H1 (cell line): ENCODE measurements around the gene RASGEF1C. TPM values are rescaled to one million over a fixed set of nuclear protein-coding genes. Genes with fewer than 3 reads are reported as not detected.

Experiments used
- CTCF ChIA-PET: fragments of 300-600 bp; sonication (Branson Sonifier 250); formaldehyde crosslinking; loops from one replicate; lab custom pipeline; 2021; ENCODE audit not compliant: partially characterized antibody; lab: Charles Lee
- POLR2A ChIA-PET: fragments of 300-600 bp; sonication (Branson Sonifier 250); formaldehyde crosslinking; loops from one replicate; lab custom pipeline; 2021; ENCODE audit warnings: inconsistent platforms; ENCODE audit not compliant: partially characterized antibody; lab: Charles Lee
- DNase-seq, 2 experiments: peaks; one replicate each; pipeline versions ENCODE4 v3.0.0 to v3.0.0-alpha.2; 2010 to 2022; ENCODE audit warnings: low spot score in 2 of 2, low read depth in 1 of 2, mixed read lengths in 1 of 2
- FAIRE-seq: peaks from 2 replicates; lab custom pipeline; 2011; peaks lifted over from hg19 to GRCh38; lab: Jason Lieb, UNC
- H2AFZ ChIP-seq: 2 replicates; pipeline ENCODE4 v1.8.1; 2012; ENCODE audit warnings: low read length, inconsistent platforms
- H2AK5ac ChIP-seq: 2 replicates; pipeline ENCODE4 v1.6.1; 2013; ENCODE audit warnings: low read depth, low read length
- H2BK120ac ChIP-seq: replicated peaks from 2 replicates; pipeline ENCODE3; 2013; ENCODE audit warnings: low read depth, low read length, inconsistent platforms
- H2BK12ac ChIP-seq: 2 replicates; pipeline ENCODE4 v1.6.1; 2013; ENCODE audit warnings: low read depth, low read length
- H2BK15ac ChIP-seq: 2 replicates; pipeline ENCODE4 v1.6.1; 2013; ENCODE audit warnings: low read length
- H2BK20ac ChIP-seq: 2 replicates; pipeline ENCODE4 v1.6.1; 2013; ENCODE audit warnings: low read length
- H2BK5ac ChIP-seq: 2 replicates; pipeline ENCODE4 v1.6.1; 2013; ENCODE audit warnings: low read depth, low read length
- H3K14ac ChIP-seq: 2 replicates; pipeline ENCODE4 v1.6.1; 2013; ENCODE audit warnings: inconsistent platforms; ENCODE audit not compliant: insufficient read length
- H3K18ac ChIP-seq: 2 replicates; pipeline ENCODE4 v1.6.1; 2013; ENCODE audit warnings: low read length; ENCODE audit errors: extremely low read depth
- H3K23ac ChIP-seq: 2 replicates; pipeline ENCODE4 v1.6.1; 2013; ENCODE audit warnings: inconsistent platforms; ENCODE audit not compliant: insufficient read length
- H3K23me2 ChIP-seq: 2 replicates; pipeline ENCODE4 v1.6.1; 2013; ENCODE audit warnings: low read depth, low read length
- H3K27ac ChIP-seq: 2 replicates; pipeline ENCODE4 v1.6.1; 2011; ENCODE audit warnings: low read depth, low read length, inconsistent platforms
- H3K27me3 ChIP-seq, 4 experiments: replicated peaks in 1 of 4; 1 replicate in 1 of 4; 2 replicates in 3 of 4; pipeline versions ENCODE4 v1.6.1 to v1.8.1; 2011 to 2013; ENCODE audit warnings: low read length in 3 of 4, mild to moderate bottlenecking in 3 of 4, inconsistent platforms in 2 of 4, mixed read lengths in 2 of 4, moderate library complexity in 1 of 4; ENCODE audit not compliant: control insufficient read depth in 3 of 4, insufficient read depth in 3 of 4; ENCODE audit errors: extremely low read depth in 1 of 4
- H3K36me3 ChIP-seq, 4 experiments: 2 replicates each; pipeline versions ENCODE4 v1.6.1 to v1.8.1; 2011 to 2013; ENCODE audit warnings: mild to moderate bottlenecking in 4 of 4, low read length in 3 of 4, moderate library complexity in 2 of 4, control low read depth in 1 of 4, inconsistent platforms in 1 of 4; ENCODE audit not compliant: insufficient read depth in 4 of 4, control insufficient read depth in 2 of 4
- H3K4ac ChIP-seq: replicated peaks from 2 replicates; pipeline ENCODE3; 2013; ENCODE audit warnings: low read length, low read depth, mixed read lengths, inconsistent platforms; ENCODE audit not compliant: insufficient read length
- H3K4me1 ChIP-seq, 4 experiments: replicated peaks in 1 of 4; 1 replicate in 1 of 4; 2 replicates in 3 of 4; pipeline versions ENCODE4 v1.6.1 to v1.8.1; 2011 to 2013; ENCODE audit warnings: low read length in 3 of 4, inconsistent platforms in 2 of 4, mixed read lengths in 1 of 4; ENCODE audit not compliant: insufficient read depth in 4 of 4, control insufficient read depth in 3 of 4
- H3K4me2 ChIP-seq, 2 experiments: 2 replicates each; pipeline versions ENCODE4 v1.6.1 to v1.8.1; 2011 to 2013; ENCODE audit warnings: low read depth in 2 of 2, low read length in 2 of 2, control low read depth in 1 of 2, inconsistent platforms in 1 of 2, mild to moderate bottlenecking in 1 of 2; ENCODE audit not compliant: insufficient read depth in 1 of 2
- H3K4me3 ChIP-seq, 4 experiments: fragments of 200-600, 300-600 bp in 1 of 4; sonication (generic), shearing (Covaris generic), sonication (Bioruptor Twin) in 1 of 4; 2 replicates each; pipeline versions ENCODE4 v1.5.1 to v1.8.1; 2011 to 2016; ENCODE audit warnings: low read length in 4 of 4, low read depth in 3 of 4, control low read depth in 2 of 4, inconsistent platforms in 2 of 4, mild to moderate bottlenecking in 2 of 4, mixed read lengths in 1 of 4, moderate library complexity in 1 of 4; ENCODE audit not compliant: insufficient read depth in 2 of 4; ENCODE audit errors: extremely low read depth in 1 of 4
- H3K56ac ChIP-seq: replicated peaks from 2 replicates; pipeline ENCODE3; 2013; ENCODE audit warnings: low read depth, mild to moderate bottlenecking, mixed read lengths, low read length, inconsistent platforms; ENCODE audit not compliant: insufficient read length
- H3K79me1 ChIP-seq: 2 replicates; pipeline ENCODE4 v1.6.1; 2013; ENCODE audit warnings: low read depth, low read length, control low read depth
- H3K79me2 ChIP-seq, 2 experiments: 2 replicates each; pipeline versions ENCODE4 v1.6.1 to v1.8.1; 2012 to 2013; ENCODE audit warnings: low read length in 2 of 2, mild to moderate bottlenecking in 2 of 2, inconsistent platforms in 1 of 2; ENCODE audit not compliant: insufficient read depth in 2 of 2, control insufficient read depth in 1 of 2
- H3K9ac ChIP-seq, 4 experiments: replicated peaks in 1 of 4; 1 replicate in 1 of 4; 2 replicates in 3 of 4; pipeline versions ENCODE4 v1.6.1 to v1.8.1; 2011 to 2013; ENCODE audit warnings: low read depth in 3 of 4, low read length in 3 of 4, control low read depth in 2 of 4, mild to moderate bottlenecking in 2 of 4, moderate library complexity in 2 of 4, inconsistent platforms in 1 of 4; ENCODE audit errors: extremely low read depth in 1 of 4
- H3K9me3 ChIP-seq, 2 experiments: 2 replicates each; pipeline versions ENCODE4 v1.6.1 to v1.8.1; 2012 to 2013; ENCODE audit warnings: mild to moderate bottlenecking in 2 of 2, moderate library complexity in 2 of 2, control low read depth in 1 of 2, inconsistent platforms in 1 of 2, low read depth in 1 of 2, low read length in 1 of 2, mixed read lengths in 1 of 2; ENCODE audit not compliant: insufficient read depth in 2 of 2
- H4K20me1 ChIP-seq, 2 experiments: replicated peaks in 1 of 2; 2 replicates each; pipeline versions ENCODE3 to v1.8.1; 2011 to 2013; ENCODE audit warnings: inconsistent platforms in 2 of 2, low read length in 2 of 2, mild to moderate bottlenecking in 1 of 2; ENCODE audit not compliant: insufficient read depth in 2 of 2, control insufficient read depth in 1 of 2
- H4K5ac ChIP-seq: 2 replicates; pipeline ENCODE4 v1.6.1; 2013; ENCODE audit warnings: low read length, low read depth, mixed read lengths, inconsistent platforms; ENCODE audit not compliant: insufficient read length
- H4K8ac ChIP-seq: 2 replicates; pipeline ENCODE4 v1.8.0; 2013; ENCODE audit warnings: mild to moderate bottlenecking, moderate library complexity, low read length, inconsistent platforms; ENCODE audit not compliant: insufficient read depth; ENCODE audit errors: extremely low read depth
- H4K91ac ChIP-seq: replicated peaks from 2 replicates; pipeline ENCODE3; 2013; ENCODE audit warnings: low read length, mixed read lengths, inconsistent platforms; ENCODE audit not compliant: insufficient read length
- ATF2 ChIP-seq: IDR thresholded peaks from 2 replicates; pipeline ENCODE4 v1.6.1; 2012; ENCODE audit warnings: low read length, inconsistent platforms
- JUN ChIP-seq: IDR thresholded peaks from 2 replicates; pipeline ENCODE4 v1.6.1; 2011; ENCODE audit warnings: low read depth, mild to moderate bottlenecking, improper control_type of control experiment, low read length
- POLR2A ChIP-seq, 2 experiments: IDR thresholded peaks; 1 replicate in 1 of 2; 2 replicates in 1 of 2; pipeline ENCODE4 v1.6.1; 2011; ENCODE audit warnings: low read depth in 2 of 2, low read length in 2 of 2, mild to moderate bottlenecking in 2 of 2; ENCODE audit errors: control extremely low read depth in 1 of 2
- RNF2 ChIP-seq: fragments of 200-900, 300-1000 bp; sonication (generic); IDR thresholded peaks from 2 replicates; pipeline ENCODE4 v1.7.1; 2016; ENCODE audit warnings: borderline replicate concordance, low read depth, mild to moderate bottlenecking, antibody characterized with exemption, low read length; ENCODE audit not compliant: poor library complexity, severe bottlenecking; ENCODE audit errors: missing control alignments
- SAP30 ChIP-seq: fragments of 300-600 bp; sonication (generic); IDR thresholded peaks from 2 replicates; pipeline ENCODE4 v1.7.1; 2012; ENCODE audit warnings: low read length, moderate library complexity, mild to moderate bottlenecking, inconsistent platforms; ENCODE audit not compliant: insufficient read depth, insufficient replicate concordance
- SIN3A ChIP-seq, 2 experiments: IDR thresholded peaks in 1 of 2; conservative IDR thresholded peaks in 1 of 2; 2 replicates each; pipeline ENCODE4 v1.6.1; 2011 to 2012; ENCODE audit warnings: low read length in 2 of 2, improper control_type of control experiment in 1 of 2, low read depth in 1 of 2, mild to moderate bottlenecking in 1 of 2
- SIRT6 ChIP-seq: IDR thresholded peaks from one replicate; pipeline ENCODE4 v1.7.1; 2012; ENCODE audit warnings: low read length, inconsistent platforms
- SP2 ChIP-seq: IDR thresholded peaks from 2 replicates; pipeline ENCODE4 v1.6.1; 2012; ENCODE audit warnings: mild to moderate bottlenecking, low read length, inconsistent platforms
- SP4 ChIP-seq: IDR thresholded peaks from 2 replicates; pipeline ENCODE4 v1.6.1; 2012; ENCODE audit warnings: low read length, inconsistent platforms
- USF2 ChIP-seq: IDR thresholded peaks from 2 replicates; pipeline ENCODE4 v1.6.1; 2011; ENCODE audit warnings: low read length, improper control_type of control experiment
- YY1 ChIP-seq: IDR thresholded peaks from 2 replicates; pipeline ENCODE4 v1.6.1; 2011; ENCODE audit warnings: low read depth, mild to moderate bottlenecking, low read length
- WGBS, 2 experiments: shearing (Covaris generic) in 1 of 2; methylation state at CpG; one replicate each; pipeline versions ENCODE4 v1.1.6 to v1.1.7; 2013 to 2015; ENCODE audit warnings: low lambda C conversion rate in 2 of 2, mixed read lengths in 2 of 2, inconsistent platforms in 1 of 2, low coverage in 1 of 2, missing lambda C conversion rate in 1 of 2; ENCODE audit not compliant: insufficient replicate concordance in 2 of 2, insufficient coverage in 1 of 2, insufficient read length in 1 of 2; ENCODE audit errors: extremely low coverage in 1 of 2, missing lambda C conversion rate in 1 of 2; 5-methylcytosine and 5-hydroxymethylcytosine counted together
- polyA plus RNA-seq, 7 experiments: library from polyadenylated mRNA; depleted of rRNA in 3 of 7; stranded (reverse) in 5 of 7; unstranded in 2 of 7; fragments of >200 nt in 5 of 7; fragments of 200-250 nt in 2 of 7; gene quantifications; 1 replicate in 5 of 7; 2 replicates in 1 of 7; 4 replicates in 1 of 7; pipeline versions ENCODE4 v1.2.1 to v1.2.3, GENCODE V29; 2011 to 2013; ENCODE audit warnings: missing spikeins in 2 of 7, mixed read lengths in 2 of 7
- total RNA-seq: library from RNA; stranded (reverse); fragmentation: NEBNext Ultra II Directional; extraction: Animal tissue kit (Norgen Biotek cat#: 25700); gene quantifications from 2 replicates; pipeline ENCODE4 v1.2.1, GENCODE V29; 2021

Gene RASGEF1C
- total and polyA plus RNA-seq, 2 of the 8 experiments (the other 6 are each of a cell fraction or from before 2014, with no cell fraction given): 0.26 to 0.61 TPM

GRCh38 chr5:180168758-180169157 is 40.3 kb downstream of the RASGEF1C start:
- Histone ChIP-seq H3K9ac (no peak overlapping the region), H3K14ac (no peak overlapping the region), H3K9me3 (no peaks in the 10 kb centered on the region), H3K27ac (no peak overlapping the region), H3K4me3 (no peak overlapping the region), H4K91ac (no peak overlapping the region), H3K4me1 (peaks cover 0 to 5% (median under 1%) of the 10 kb centered on the region in 4 experiments; a peak in 1 of 7 replicates), H2BK5ac (no peak overlapping the region), H4K20me1 (no peaks in the 10 kb centered on the region), H2BK120ac (no peak overlapping the region), H3K27me3 (no peaks in the 10 kb centered on the region), H3K79me2 (no peaks in the 10 kb centered on the region), H3K18ac (no peak overlapping the region; the same call in 1 of the 2 replicates), H3K23ac (no peak overlapping the region), H2BK20ac (no peak overlapping the region), H3K23me2 (no peaks in the 10 kb centered on the region), H2BK15ac (no peak overlapping the region), H4K5ac (no peak overlapping the region), H3K56ac (no peak overlapping the region), H3K79me1 (no peaks in the 10 kb centered on the region), H3K4ac (no peak overlapping the region), H2AFZ (no peak overlapping the region), H3K36me3 (no peaks in the 10 kb centered on the region), H2BK12ac (no peak overlapping the region), H2AK5ac (no peak overlapping the region), H4K8ac (no peak overlapping the region), H3K4me2 (no peak overlapping the region)
- ChIA-PET POLR2A (interaction anchor here (0.6 kb wide), 1 partner anchor 262 kb away, joined by 3 read pairs; no protein-coding TSS in a partner anchor), CTCF (interaction anchor here (0.9 to 2.5 kb wide), 5 partner anchors 12 to 438 kb away, joined by 3 to 7 read pairs (median 3); no protein-coding TSS in a partner anchor)
- DNase-seq (no peak), FAIRE-seq (no peak)
- WGBS, 2 experiments: 84% methylated on average over 6 of the region's 6 CpGs; no CpG with 5 or more reads in 1 of the 2 experiments
- TF ChIP-seq ATF2 (no peak), SIRT6 (no peak), POLR2A (IDR thresholded peaks at IDR 0.05; ENCODE audit: control extremely low read depth in 1 of 2, low read depth in 2 of 2, low read length in 2 of 2) (no peak), YY1 (no peak), SIN3A (conservative IDR thresholded peaks at IDR 0.05 in 1 of 2, IDR thresholded peaks at IDR 0.05 in 1 of 2; ENCODE audit: low read depth in 1 of 2, low read length in 2 of 2) (no peak), SAP30 (no peak), USF2 (no peak), SP4 (no peak), SP2 (no peak), JUN (no peak), RNF2 (no peak)
